GM10847 (cell line): ENCODE results near the gene B3GNT9.
A peak's percentile ranks its signal among the peaks of the same experiment; 100 is the strongest.

ENCODE experiments used
- POLR2A ChIP-seq: IDR thresholded peaks from 2 replicates; pipeline ENCODE4 v1.6.1; 2011; ENCODE audit not compliant: insufficient read length; ENCODE audit errors: extremely low read depth

The B3GNT9 gene

DNA sequence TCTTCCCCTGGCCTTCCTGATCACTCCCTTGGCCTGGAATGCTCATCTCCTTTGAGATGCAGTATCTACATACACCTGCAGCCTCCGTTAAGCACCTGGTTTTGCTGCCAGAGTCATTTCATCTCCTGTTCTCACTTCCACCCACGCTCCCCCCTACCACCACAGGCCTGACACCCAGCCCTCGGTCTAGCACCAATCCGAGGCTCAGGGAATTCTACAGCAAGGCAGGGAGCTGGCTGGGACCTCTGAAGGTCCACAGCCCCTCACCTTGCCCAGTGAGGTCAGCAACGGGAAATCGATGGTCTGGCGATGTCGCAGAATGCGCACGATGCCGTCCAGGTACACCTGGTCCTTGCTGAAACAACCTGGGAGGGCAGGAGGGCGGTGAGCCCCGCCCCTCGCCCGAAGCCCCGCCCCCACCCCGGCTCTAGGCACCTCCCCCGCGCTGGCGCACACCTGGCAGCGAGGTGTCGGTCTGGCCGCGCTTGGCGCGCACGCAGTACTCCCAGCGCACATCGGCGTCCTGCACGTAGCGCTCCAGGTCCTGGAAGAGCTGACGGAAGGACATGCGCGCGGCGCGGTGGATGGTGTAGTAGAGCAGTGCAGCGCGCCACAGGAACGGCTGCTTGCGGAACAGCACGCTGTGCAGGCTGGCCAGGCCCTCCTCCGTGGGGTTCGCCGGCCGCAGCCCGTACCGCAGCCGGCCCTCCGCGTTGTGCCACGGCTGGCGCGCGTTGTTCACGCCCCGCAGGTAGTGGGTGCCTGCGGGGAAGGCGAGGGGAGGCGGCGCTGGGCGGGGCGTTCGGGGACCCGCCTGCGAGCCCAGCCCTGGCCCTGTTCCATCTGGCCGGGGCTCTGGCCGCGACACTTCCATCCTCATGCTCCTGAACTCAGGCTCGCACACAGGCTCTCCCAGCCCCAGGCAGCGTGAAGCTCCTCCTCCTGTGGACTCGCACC, 27.2 kb upstream of the B3GNT9 start:
- TF ChIP-seq POLR2A = no peak

DNA sequence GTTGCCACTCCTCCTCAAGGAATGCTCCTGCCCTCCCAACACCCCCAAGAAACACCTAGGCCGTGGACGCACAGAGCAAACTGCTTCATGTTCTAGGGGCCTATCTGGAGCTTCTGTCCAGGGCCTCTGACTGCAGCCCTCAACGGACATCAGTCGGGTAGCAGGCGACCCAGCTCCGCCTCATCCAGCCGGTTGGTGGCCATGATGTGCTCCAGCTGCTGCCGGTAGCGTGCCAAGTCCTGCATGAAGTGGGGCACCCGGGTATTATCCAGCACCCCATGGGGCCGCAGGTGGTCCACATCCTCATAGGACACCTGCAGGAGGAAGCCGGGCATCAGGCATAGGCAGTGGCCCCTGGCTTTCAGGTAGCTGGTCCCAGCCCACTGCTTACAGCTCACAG, 25.9 kb upstream of the B3GNT9 start:
- no peak for TF ChIP-seq POLR2A

DNA sequence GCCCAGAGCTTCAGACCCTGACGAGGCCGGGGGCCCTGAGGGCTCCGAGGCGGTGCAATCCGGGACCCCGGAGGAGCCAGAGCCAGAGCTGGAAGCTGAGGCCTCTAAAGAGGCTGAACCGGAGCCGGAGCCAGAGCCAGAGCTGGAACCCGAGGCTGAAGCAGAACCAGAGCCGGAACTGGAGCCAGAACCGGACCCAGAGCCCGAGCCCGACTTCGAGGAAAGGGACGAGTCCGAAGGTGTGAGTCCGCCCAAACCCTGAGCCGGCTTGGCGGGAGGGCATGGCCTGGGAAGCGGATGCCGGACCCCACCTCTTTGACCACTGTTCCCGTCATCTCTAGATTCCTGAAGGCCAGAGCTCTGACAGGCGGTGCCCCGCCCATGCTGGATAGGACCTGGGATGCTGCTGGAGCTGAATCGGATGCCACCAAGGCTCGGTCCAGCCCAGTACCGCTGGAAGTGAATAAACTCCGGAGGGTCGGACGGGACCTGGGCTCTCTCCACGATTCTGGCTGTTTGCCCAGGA, 24.0 kb upstream of the B3GNT9 start:
- TF ChIP-seq POLR2A = no peak

DNA sequence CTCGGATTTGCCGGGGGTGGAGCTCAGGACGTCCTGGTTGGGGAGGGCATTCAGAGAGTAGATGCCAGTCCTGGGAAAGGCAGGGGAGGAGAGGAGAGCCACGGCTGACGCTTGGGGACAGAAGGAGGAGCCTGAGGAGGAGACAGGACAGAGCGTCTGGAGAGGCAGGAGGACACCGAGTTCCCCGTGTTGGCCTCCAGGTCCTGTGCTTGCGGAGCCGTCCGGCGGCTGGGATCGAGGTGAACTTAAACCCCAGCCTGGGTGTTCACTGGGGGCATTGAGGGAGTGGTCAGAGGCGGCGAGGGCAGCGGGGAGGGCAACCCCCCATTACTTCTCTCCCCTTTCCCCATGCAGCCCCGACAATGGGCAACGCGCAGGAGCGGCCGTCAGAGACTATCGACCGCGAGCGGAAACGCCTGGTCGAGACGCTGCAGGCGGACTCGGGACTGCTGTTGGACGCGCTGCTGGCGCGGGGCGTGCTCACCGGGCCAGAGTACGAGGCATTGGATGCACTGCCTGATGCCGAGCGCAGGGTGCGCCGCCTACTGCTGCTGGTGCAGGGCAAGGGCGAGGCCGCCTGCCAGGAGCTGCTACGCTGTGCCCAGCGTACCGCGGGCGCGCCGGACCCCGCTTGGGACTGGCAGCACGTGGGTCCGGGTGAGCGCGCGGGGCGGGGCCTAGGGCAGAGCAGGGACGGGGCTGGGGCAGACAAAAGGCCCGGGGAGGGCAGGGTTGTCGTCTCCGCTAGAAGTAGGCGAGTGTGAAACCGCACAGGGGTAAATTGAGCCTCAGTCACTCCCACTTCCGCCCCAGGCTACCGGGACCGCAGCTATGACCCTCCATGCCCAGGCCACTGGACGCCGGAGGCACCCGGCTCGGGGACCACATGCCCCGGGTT, 23.3 kb upstream of the B3GNT9 start:
- no peak for TF ChIP-seq POLR2A

- no peak for TF ChIP-seq POLR2A
These were observed 22.5 kb upstream of the B3GNT9 start for GRCh38 chr16:67173323-67173722.

GRCh38 chr16:67170949-67171649, 20.3 kb upstream of the B3GNT9 start:
- no peak for TF ChIP-seq POLR2A

DNA sequence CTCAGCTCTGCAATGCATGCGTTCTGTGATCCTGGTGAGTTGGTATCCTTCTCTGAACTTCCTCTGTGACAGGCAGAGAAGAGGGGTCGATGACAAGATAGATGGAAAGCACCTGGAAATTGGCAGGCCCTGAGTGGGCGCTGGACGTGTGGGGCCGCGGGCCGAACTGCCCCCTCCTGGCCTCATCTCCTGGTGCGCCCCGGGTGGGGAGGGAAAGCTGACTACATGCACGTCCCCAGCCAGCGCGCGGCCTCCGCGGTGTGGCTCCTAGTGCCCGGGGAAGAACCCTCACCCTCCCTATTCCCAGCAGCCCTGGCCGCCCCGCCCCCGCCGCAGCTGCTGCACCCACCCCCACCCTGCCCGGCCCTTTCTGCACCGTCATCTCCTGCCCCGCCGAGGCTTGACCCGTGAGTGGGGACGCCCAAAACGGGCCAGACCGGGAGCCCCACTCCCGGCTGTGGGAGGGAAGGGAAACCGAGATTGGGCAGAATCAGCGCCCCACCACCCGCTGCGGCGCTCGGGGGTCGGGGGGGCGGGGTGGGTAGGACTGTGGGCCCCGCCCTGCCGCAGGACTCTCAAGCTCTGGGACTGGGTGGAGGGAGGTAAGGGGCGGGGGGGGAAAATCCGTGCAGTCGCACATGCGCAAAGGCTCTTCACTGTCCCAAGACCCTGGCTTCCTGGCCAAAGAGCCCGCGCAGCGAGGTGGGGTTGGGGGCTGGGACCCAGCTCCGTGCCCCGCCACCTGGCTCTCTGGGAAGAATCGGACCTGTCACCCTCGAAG, 19.6 kb upstream of the B3GNT9 start, which contains the start of gene NOL3:
Gene NOL3, plus strand, starts transcription at position 371 of the 781 bp plus-strand sequence.
- peak; percentile 37 for TF ChIP-seq POLR2A

DNA sequence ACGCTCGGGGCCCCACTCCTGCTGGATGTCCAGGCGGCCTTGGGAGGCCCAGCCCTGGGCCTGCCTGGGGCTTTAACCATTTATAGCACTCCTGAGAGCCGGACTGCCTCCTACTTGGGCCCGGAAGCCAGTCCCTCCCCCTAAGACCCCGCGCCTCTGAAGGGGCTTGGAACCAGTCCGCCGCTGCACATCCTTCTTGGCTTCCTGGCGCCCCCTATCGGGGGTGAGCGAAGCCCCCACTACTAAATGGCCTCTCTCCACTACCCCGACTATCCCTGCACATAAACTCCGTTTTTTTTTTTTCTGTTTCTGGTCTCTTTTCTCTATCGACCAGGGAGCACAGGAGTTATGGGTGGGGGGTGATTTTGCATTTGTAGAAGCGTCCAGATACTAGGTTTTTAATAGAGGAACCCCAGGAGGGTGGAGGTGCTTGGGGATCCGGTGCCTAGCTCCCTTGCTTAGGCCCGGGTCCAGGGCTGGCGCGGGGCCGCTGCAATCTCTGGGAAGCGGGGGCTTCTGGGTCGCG, 18.9 kb upstream of the B3GNT9 start:
- TF ChIP-seq POLR2A = no peak

DNA sequence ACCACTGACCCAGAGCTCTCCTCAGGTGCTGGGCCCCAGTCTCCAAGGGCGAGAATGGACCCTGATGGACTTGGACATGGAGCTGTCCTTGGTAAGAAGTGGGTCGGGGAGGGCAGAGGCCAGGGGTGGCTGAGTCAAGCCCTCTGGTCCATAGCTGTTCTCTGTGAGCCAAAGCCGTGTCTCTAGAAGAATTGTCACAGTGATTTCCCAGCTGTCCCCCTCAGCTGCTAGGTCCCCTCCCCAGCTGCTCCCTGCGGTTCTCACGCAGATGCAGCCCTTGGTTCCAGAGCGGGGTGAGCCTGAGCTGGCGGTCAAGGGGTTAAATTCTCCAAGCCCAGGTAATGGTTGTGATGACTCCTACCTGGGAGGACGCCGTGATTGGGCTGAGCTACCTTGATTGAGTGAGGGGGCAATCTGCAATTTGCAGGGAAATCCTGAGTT, 18.2 kb upstream of the B3GNT9 start:
- no peak for TF ChIP-seq POLR2A

- no peak for TF ChIP-seq POLR2A
These were observed 16.8 kb upstream of the B3GNT9 start for GRCh38 chr16:67167588-67167987.

DNA sequence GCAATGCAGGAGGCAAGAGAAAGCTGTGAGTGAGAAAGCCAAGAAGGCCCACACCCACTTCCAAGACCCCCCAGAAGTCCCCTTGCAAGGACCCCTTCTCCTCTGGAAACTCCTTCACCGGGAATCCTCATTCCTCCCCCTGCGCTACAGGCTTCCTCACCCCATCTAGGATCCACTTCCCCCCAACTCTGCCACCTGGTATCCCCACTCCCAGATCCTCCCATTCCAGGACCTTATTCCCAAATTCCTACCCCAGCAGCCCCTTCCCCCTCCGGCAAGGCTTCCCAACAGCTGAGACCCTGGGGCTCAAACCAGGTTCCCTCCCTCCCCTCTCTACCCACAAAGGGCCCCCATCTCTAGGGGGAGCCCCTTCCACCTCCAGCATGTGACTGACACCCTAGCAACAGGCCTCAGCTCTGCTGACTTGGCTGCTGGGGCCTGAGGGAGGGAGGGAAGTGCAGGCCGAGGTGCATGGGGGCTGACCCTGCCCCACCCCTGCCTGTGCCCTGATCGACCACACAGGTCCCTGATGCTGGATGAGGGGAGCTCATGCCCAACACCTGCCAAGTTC, 15.9 kb upstream of the B3GNT9 start:
- TF ChIP-seq POLR2A = no peak

DNA sequence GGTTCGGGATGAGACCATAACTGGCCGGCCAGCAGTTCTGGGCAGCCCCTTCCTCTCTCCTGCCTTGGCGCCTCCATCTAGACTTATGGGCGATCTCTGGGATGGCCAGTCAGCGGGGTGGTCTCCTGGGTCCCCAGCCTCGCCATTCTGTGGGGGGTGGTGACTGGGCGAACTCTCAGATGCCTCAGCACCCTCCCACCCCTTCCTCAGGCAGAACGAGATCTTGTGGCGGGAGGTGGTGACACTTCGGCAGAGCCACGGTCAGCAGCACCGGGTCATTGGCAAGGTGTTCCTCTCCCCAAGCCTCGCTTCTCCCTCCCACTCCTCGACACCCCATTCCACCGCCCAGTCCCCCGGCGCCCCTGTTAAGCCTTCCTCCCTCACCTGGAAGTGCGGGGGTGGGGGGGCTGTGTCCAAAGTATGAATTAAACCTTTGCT, 15.3 kb upstream of the B3GNT9 start:
- no peak for TF ChIP-seq POLR2A
